ENCODE data around the gene SLC35G1. TPM values are rescaled to one million over a fixed set of nuclear protein-coding genes. Genes with fewer than 3 reads are reported as not detected.

Gene SLC35G1
- total RNA-seq, 2 donors from 2014 or later = 13.4 TPM

DNA sequence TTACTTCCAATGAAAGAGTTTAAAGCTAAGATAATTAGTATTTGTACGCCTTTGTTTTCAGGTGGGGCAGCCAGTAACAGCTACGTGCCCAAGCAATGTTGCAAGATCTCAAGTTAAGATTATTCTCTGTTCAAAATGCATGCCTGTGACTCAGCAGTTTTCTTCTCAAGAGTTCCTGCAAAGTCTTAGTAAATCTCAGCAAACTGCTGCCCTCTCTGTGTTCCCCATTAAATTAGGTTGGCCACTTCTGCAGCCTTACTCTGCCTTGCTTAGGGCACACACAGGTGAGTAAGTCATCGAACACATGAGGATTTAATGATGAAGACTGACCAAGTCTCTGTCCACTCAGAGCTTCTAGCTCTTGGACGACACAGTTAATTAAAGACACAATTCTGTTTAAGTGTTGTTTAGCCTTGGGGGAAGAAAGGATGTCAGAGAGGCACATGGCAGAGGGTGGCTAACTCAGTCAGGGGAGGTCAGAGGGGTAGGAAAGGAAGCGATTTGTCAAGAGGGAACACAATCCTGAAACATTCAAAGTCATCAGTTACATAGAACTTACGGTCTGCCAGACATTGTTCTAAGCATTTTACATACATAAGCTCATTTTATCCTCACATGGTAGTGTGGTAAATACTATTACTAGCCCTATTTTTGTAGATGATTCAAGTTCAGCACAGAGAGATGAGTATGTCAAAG, 20.2 kb upstream of the SLC35G1 start:
- Histone ChIP-seq H3K4me1 (no peaks in the 10 kb centered on the region), H3K4me3 (no peak overlapping the region), H3K9ac (ENCODE audit: low read depth in 2 of 2, low read length in 2 of 2) (no peak overlapping the region), H3K27me3 (no peaks in the 10 kb centered on the region), H3K9me3 (no peaks in the 10 kb centered on the region), H3K36me3 (no peaks in the 10 kb centered on the region), H3K27ac (no peak overlapping the region)
- no peak for DNase-seq
- TF ChIP-seq, protein P1, sequence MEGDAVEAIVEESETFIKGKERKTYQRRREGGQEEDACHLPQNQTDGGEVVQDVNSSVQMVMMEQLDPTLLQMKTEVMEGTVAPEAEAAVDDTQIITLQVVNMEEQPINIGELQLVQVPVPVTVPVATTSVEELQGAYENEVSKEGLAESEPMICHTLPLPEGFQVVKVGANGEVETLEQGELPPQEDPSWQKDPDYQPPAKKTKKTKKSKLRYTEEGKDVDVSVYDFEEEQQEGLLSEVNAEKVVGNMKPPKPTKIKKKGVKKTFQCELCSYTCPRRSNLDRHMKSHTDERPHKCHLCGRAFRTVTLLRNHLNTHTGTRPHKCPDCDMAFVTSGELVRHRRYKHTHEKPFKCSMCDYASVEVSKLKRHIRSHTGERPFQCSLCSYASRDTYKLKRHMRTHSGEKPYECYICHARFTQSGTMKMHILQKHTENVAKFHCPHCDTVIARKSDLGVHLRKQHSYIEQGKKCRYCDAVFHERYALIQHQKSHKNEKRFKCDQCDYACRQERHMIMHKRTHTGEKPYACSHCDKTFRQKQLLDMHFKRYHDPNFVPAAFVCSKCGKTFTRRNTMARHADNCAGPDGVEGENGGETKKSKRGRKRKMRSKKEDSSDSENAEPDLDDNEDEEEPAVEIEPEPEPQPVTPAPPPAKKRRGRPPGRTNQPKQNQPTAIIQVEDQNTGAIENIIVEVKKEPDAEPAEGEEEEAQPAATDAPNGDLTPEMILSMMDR (IDR thresholded peaks at IDR 0.05) = no peak
- intact Hi-C loops (cut with DNase I) = no loop called here

DNA sequence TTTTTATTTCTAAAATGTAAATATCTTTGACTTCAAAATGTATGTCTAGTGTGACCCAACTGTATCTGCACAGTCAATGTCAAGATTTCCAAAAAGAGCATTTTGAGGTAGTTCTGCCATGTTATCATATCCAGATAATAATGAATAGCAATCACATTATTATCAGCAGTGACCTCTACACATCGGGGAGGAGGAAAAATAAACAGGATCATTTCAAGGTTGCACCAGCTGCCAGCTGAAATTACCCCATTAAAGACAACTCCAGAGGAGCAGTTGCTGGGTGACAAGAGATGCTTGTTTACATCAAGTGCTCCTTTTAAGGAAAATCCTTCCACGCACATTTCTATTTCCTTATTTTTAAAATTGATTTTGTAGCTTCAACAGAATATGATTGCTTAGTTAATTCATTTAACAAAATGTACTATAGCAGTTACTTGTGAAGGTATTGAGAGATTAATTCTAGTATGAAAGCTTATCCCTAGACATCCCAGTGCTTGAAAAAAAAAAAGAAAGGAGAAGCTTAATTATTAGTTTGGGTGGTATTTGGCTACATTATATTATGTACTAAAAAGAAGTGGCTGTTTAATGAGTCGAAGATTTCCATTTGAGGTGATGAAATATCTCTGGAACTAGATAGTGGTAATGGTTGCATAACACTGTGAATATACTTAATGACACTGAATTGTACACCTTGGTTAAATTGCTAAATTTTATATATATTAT, 19.3 kb upstream of the SLC35G1 start:
- H3K4me1 ChIP-seq = no peaks in the 10 kb centered on the region
- H3K9me3 ChIP-seq = no peaks in the 10 kb centered on the region
- no peaks in the 10 kb centered on the region for H3K36me3 ChIP-seq
- no peak for DNase-seq
- no peak overlapping the region for H3K9ac ChIP-seq (ENCODE audit: low read depth in 2 of 2, low read length in 2 of 2)
- H3K27me3 ChIP-seq = no peaks in the 10 kb centered on the region
- TF ChIP-seq, protein P1 (IDR thresholded peaks at IDR 0.05) = no peak
- intact Hi-C loops (cut with DNase I) = no loop called here
- H3K27ac ChIP-seq = no peak overlapping the region
- no peak overlapping the region for H3K4me3 ChIP-seq

DNA sequence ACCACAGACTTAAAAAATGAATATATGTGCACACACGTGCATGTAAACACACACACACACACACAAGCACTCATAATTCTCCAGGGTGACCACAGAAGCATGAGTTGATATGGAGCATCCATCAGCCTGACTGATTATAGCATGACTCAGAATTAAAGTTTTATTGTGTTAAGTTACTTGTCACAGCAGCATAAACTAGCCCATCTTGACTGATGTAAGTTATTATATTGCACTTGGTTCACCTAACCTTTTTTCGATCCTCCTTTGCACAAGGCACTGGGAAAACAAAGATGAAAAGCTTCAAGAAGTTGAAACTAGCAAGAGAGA, 18.8 kb upstream of the SLC35G1 start:
- Histone ChIP-seq H3K4me3 (no peak overlapping the region), H3K27me3 (no peaks in the 10 kb centered on the region), H3K4me1 (no peaks in the 10 kb centered on the region), H3K9me3 (no peaks in the 10 kb centered on the region), H3K36me3 (no peaks in the 10 kb centered on the region), H3K9ac (ENCODE audit: low read depth in 2 of 2, low read length in 2 of 2) (no peak overlapping the region), H3K27ac (no peak overlapping the region)
- intact Hi-C loops (cut with DNase I) = no loop called here
- TF ChIP-seq, protein P1 (IDR thresholded peaks at IDR 0.05) = no peak
- no peak for DNase-seq

DNA sequence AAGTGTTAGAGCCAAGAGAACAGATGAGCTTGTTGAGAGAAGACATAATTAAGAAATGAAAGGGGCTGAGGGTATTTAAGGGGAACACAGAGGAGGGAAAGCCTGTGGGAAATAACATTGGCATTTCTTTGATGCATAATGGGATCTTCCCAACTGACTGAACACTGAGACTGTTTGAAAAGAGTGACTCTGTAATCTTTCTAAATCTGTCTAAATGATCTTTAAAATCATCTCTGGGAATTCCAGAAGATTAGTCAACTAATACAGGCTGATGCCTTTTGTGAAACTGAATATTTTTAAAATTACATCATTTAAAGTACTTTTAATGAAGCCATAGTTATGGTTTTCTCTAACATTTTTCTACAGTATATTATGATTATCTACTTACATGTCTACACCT, 17.4 kb upstream of the SLC35G1 start:
- H3K9me3 ChIP-seq = no peaks in the 10 kb centered on the region
- H3K4me1 ChIP-seq = no peaks in the 10 kb centered on the region
- no peak overlapping the region for H3K27ac ChIP-seq
- intact Hi-C loops (cut with DNase I) = no loop called here
- no peak for DNase-seq
- TF ChIP-seq, protein P1 (IDR thresholded peaks at IDR 0.05) = no peak
- no peak overlapping the region for H3K4me3 ChIP-seq
- H3K36me3 ChIP-seq = no peaks in the 10 kb centered on the region
- no peak overlapping the region for H3K9ac ChIP-seq (ENCODE audit: low read depth in 2 of 2, low read length in 2 of 2)
- H3K27me3 ChIP-seq = no peaks in the 10 kb centered on the region

DNA sequence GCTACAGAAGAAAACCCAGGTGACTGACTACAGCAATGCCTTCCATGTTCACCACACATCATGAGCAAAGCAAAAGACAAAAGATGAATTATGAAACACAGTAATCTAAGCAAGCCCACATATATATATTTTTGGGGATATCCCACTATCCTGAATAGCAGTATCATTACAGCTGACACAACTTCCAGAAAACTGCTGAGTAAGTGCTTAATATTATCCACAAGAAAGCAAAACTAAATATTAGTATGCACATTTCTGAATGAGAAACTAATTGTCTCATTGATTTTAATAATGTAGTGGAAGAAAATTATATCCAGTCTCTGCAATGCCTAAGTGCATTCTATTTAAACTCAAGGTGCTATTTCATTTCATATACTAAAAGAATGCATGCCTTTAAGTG, 14.5 kb upstream of the SLC35G1 start:
- H3K27me3 ChIP-seq = no peaks in the 10 kb centered on the region
- H3K9me3 ChIP-seq = no peaks in the 10 kb centered on the region
- DNase-seq = no peak
- no peak overlapping the region for H3K4me3 ChIP-seq
- TF ChIP-seq, protein P1 (IDR thresholded peaks at IDR 0.05) = no peak
- H3K36me3 ChIP-seq = no peaks in the 10 kb centered on the region
- no peak overlapping the region for H3K9ac ChIP-seq (ENCODE audit: low read depth in 2 of 2, low read length in 2 of 2)
- intact Hi-C loops (cut with DNase I) = no loop called here
- no peak overlapping the region for H3K27ac ChIP-seq
- H3K4me1 ChIP-seq = no peaks in the 10 kb centered on the region

All from colonic mucosa (tissue), 4 donors.